ENCODE measurements around the gene CCNJL. TPM values are rescaled to one million over a fixed set of nuclear protein-coding genes. Genes with fewer than 3 reads are reported as not detected.

Gene CCNJL
- total RNA-seq, 1 donor from 2014 or later: 15.7 TPM

DNA sequence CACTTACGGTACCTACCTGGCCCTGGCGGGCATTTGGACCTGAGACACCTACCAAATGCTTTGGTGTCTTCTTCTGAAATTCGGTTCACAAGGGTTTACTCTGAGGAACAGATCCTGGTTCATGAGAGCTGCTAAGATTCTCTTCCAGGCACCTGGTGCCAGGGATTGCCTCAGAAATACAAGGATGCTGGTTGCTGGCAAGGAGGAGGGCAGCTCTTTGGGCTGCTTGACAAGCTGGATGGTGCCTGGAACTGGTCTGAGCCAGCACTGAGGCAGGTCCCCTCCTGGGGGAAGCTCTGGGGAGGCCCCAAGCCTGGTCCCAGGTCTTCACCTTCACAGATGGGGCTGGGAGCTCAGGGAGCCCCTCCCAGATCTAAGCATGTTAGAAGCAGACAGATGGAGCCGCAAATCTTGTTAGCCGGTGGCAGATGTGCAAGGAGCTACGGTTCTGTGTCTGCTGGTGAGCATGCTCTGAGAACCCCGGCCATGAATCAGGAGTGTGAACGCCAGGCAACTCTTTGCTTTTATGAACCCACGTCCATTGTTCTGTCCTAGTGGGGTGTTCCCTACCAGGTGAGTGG lies 66.8 kb downstream of the CCNJL start:
- no peak overlapping the region for H3K4me3 ChIP-seq (ENCODE audit: insufficient read depth, low read depth, low read length)
- H3K36me3 Mint-ChIP-seq (ENCODE audit: low read depth, unreplicated experiment): no peaks in the 10 kb centered on the region
- no peak for FAIRE-seq
- no peaks in the 10 kb centered on the region for H3K4me1 Mint-ChIP-seq (ENCODE audit: low read depth, unreplicated experiment)
- H3K9ac ChIP-seq (ENCODE audit: low read length): no peak overlapping the region
- no peaks in the 10 kb centered on the region for H3K27me3 ChIP-seq (ENCODE audit: insufficient read depth, low read length)
- no peak overlapping the region for H3K4me3 Mint-ChIP-seq (ENCODE audit: unreplicated experiment)
- H3K4me2 ChIP-seq (ENCODE audit: low read length): no peak overlapping the region
- no peaks in the 10 kb centered on the region for H3K4me1 ChIP-seq (ENCODE audit: insufficient read depth, low read length)
- H3K36me3 ChIP-seq (ENCODE audit: insufficient read depth, low read length): no peaks in the 10 kb centered on the region
- H3K27ac Mint-ChIP-seq (ENCODE audit: unreplicated experiment): no peak overlapping the region
- no peak overlapping the region for H3K27ac ChIP-seq (ENCODE audit: low read depth, low read length)
- H4K20me1 ChIP-seq (ENCODE audit: insufficient read depth, low read length): no peaks in the 10 kb centered on the region
- no peaks in the 10 kb centered on the region for H3K9me3 ChIP-seq (ENCODE audit: insufficient read depth, low read depth, low read length)
- DNase-seq (ENCODE audit: low read depth): no peak
- H3K27me3 Mint-ChIP-seq (ENCODE audit: low read depth, unreplicated experiment): peaks cover 2% of the 10 kb centered on the region
- H2AFZ ChIP-seq (ENCODE audit: low read depth, low read length): no peak overlapping the region
- no peaks in the 10 kb centered on the region for H3K9me3 Mint-ChIP-seq (ENCODE audit: unreplicated experiment)
- TF ChIP-seq EZH2 (IDR thresholded peaks at IDR 0.05; ENCODE audit: insufficient read depth, low read length) (no peak), CTCF (IDR thresholded peaks at IDR 0.05; ENCODE audit: insufficient read depth, low read depth, low read length) (no peak)
- no peaks in the 10 kb centered on the region for H3K79me2 ChIP-seq (ENCODE audit: insufficient read depth, low read length)

DNA sequence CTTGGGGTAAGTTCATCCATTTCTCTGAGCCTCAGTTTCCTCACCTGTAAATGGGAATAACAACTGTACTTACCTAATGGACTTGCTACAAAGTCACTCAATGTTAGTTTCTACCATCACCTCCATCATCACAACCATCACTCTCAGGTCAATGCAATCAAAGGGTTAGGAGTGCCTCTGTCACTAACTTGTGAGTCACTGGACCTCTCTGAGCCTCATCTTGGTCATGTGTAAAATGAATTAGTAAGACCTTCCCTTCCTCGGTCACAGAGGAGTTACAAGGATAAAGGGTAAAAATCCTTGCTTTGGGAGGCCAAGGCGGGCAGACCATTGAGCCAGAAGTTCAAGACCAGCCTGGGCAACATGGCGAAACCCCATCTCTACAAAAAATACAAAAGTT lies 70.2 kb downstream of the CCNJL start:
- H2AFZ ChIP-seq (ENCODE audit: low read depth, low read length): no peak overlapping the region
- H3K27me3 ChIP-seq (ENCODE audit: insufficient read depth, low read length): no peaks in the 10 kb centered on the region
- H3K27ac Mint-ChIP-seq (ENCODE audit: unreplicated experiment): no peak overlapping the region
- H3K36me3 ChIP-seq (ENCODE audit: insufficient read depth, low read length): no peaks in the 10 kb centered on the region
- no peaks in the 10 kb centered on the region for H3K4me1 ChIP-seq (ENCODE audit: insufficient read depth, low read length)
- H3K36me3 Mint-ChIP-seq (ENCODE audit: low read depth, unreplicated experiment): no peaks in the 10 kb centered on the region
- H3K9me3 ChIP-seq (ENCODE audit: insufficient read depth, low read depth, low read length): no peaks in the 10 kb centered on the region
- H3K4me3 Mint-ChIP-seq (ENCODE audit: unreplicated experiment): no peak overlapping the region
- peaks cover 7% of the 10 kb centered on the region for H3K27me3 Mint-ChIP-seq (ENCODE audit: low read depth, unreplicated experiment)
- H4K20me1 ChIP-seq (ENCODE audit: insufficient read depth, low read length): no peaks in the 10 kb centered on the region
- no peak for TF ChIP-seq CTCF (IDR thresholded peaks at IDR 0.05; ENCODE audit: insufficient read depth, low read depth, low read length)
- TF ChIP-seq EZH2 (IDR thresholded peaks at IDR 0.05; ENCODE audit: insufficient read depth, low read length): no peak
- H3K4me3 ChIP-seq (ENCODE audit: insufficient read depth, low read depth, low read length): no peak overlapping the region
- H3K4me2 ChIP-seq (ENCODE audit: low read length): no peak overlapping the region
- no peak for DNase-seq (ENCODE audit: low read depth)
- no peaks in the 10 kb centered on the region for H3K79me2 ChIP-seq (ENCODE audit: insufficient read depth, low read length)
- H3K27ac ChIP-seq (ENCODE audit: low read depth, low read length): no peak overlapping the region
- no peak for FAIRE-seq
- no peaks in the 10 kb centered on the region for H3K4me1 Mint-ChIP-seq (ENCODE audit: low read depth, unreplicated experiment)
- H3K9ac ChIP-seq (ENCODE audit: low read length): no peak overlapping the region
- no peaks in the 10 kb centered on the region for H3K9me3 Mint-ChIP-seq (ENCODE audit: unreplicated experiment)

GRCh38 chr5:160240350-160240749 lies 72.0 kb downstream of the CCNJL start:
- Mint-ChIP-seq H3K4me3 (ENCODE audit: unreplicated experiment) (no peak overlapping the region), H3K36me3 (ENCODE audit: low read depth, unreplicated experiment) (no peaks in the 10 kb centered on the region), H3K9me3 (ENCODE audit: unreplicated experiment) (no peaks in the 10 kb centered on the region), H3K27ac (ENCODE audit: unreplicated experiment) (no peak overlapping the region), H3K27me3 (ENCODE audit: low read depth, unreplicated experiment) (peaks cover 11% of the 10 kb centered on the region), H3K4me1 (ENCODE audit: low read depth, unreplicated experiment) (no peaks in the 10 kb centered on the region)
- H3K4me2 ChIP-seq (ENCODE audit: low read length): no peak overlapping the region
- no peak overlapping the region for H3K27ac ChIP-seq (ENCODE audit: low read depth, low read length)
- no peaks in the 10 kb centered on the region for H3K27me3 ChIP-seq (ENCODE audit: insufficient read depth, low read length)
- H3K79me2 ChIP-seq (ENCODE audit: insufficient read depth, low read length): no peaks in the 10 kb centered on the region
- no peaks in the 10 kb centered on the region for H3K4me1 ChIP-seq (ENCODE audit: insufficient read depth, low read length)
- H3K36me3 ChIP-seq (ENCODE audit: insufficient read depth, low read length): no peaks in the 10 kb centered on the region
- no peaks in the 10 kb centered on the region for H4K20me1 ChIP-seq (ENCODE audit: insufficient read depth, low read length)
- no peak overlapping the region for H3K9ac ChIP-seq (ENCODE audit: low read length)
- no peak overlapping the region for H2AFZ ChIP-seq (ENCODE audit: low read depth, low read length)
- no peaks in the 10 kb centered on the region for H3K9me3 ChIP-seq (ENCODE audit: insufficient read depth, low read depth, low read length)
- FAIRE-seq (no peak), DNase-seq (ENCODE audit: low read depth) (no peak)
- TF ChIP-seq CTCF (IDR thresholded peaks at IDR 0.05; ENCODE audit: insufficient read depth, low read depth, low read length) (no peak), EZH2 (IDR thresholded peaks at IDR 0.05; ENCODE audit: insufficient read depth, low read length) (no peak)
- no peak overlapping the region for H3K4me3 ChIP-seq (ENCODE audit: insufficient read depth, low read depth, low read length)
